ENCODE data around the gene CMIP. TPM values are rescaled to one million over a fixed set of nuclear protein-coding genes. Genes with fewer than 3 reads are reported as not detected.
A peak's percentile ranks its signal among the peaks of the same experiment; 100 is the strongest.

The CMIP gene
- total RNA-seq, 1 experiment from 2014 or later = 63.7 TPM

DNA sequence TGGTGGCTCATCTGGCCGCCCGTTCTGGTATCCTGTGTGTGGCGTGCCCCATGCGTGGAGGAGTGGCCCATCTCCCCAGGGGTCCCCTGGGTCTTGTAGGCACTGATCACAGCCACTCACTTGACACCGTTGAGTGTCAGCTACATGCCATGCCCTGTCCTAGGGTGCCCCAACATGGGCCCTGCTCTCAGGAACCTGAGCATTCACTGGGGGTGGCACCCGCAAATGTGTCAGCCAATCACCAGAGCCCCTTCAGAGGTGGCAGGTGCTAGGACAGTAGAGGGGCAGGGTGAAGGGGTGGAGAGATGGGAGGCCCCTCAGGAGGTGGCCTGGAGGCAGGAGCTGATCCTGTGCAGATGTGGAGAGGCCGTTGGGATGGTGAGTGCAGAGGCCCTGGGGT, 27.8 kb downstream of the CMIP start (continued):
- TF ChIP-seq SP1 (CRISPR knock-in tag; conservative IDR thresholded peaks at IDR 0.05) (no peak), HMGA2 (CRISPR knock-in tag; IDR thresholded peaks at IDR 0.05) (no peak)

GRCh38 chr16:81473066-81473488, 28.5 kb downstream of the CMIP start:
- DNase-seq (ENCODE audit: low spot score) = no peak
- peaks cover 38% of the 10 kb centered on the region for H3K4me1 Mint-ChIP-seq
- ATAC-seq = peak; percentile 42

GRCh38 chr16:81473558-81473957, 28.9 kb downstream of the CMIP start:
- peak overlapping the region; percentile 24 for H3K27ac Mint-ChIP-seq
- H3K9me3 Mint-ChIP-seq = peaks cover 9% of the 10 kb centered on the region; the same call in 1 of the 2 replicates
- ATAC-seq (no peak), DNase-seq (ENCODE audit: low spot score) (no peak)
- H3K4me1 Mint-ChIP-seq = peaks cover 43% of the 10 kb centered on the region
- no peak for TF ChIP-seq CBFB (CRISPR knock-in tag; IDR thresholded peaks at IDR 0.05; ENCODE audit: low read depth)
- TF ChIP-seq STAT6 (CRISPR knock-in tag; conservative IDR thresholded peaks at IDR 0.05; ENCODE audit: low read depth) = no peak
- no peak for TF ChIP-seq MXD4 (CRISPR knock-in tag; IDR thresholded peaks at IDR 0.05; ENCODE audit: borderline replicate concordance)
- TF ChIP-seq FOXP1 (CRISPR knock-in tag; IDR thresholded peaks at IDR 0.05; ENCODE audit: borderline replicate concordance) = no peak
- no peak for TF ChIP-seq ZNF232 (CRISPR knock-in tag; IDR thresholded peaks at IDR 0.05)
- no peak for TF ChIP-seq ZNF416 (CRISPR knock-in tag; IDR thresholded peaks at IDR 0.05)
- no peak for TF ChIP-seq ATF2 (CRISPR knock-in tag; IDR thresholded peaks at IDR 0.05; ENCODE audit: borderline replicate concordance, low read depth)
- no peak for TF ChIP-seq NR1H2 (CRISPR knock-in tag; IDR thresholded peaks at IDR 0.05)
- TF ChIP-seq, protein P1, sequence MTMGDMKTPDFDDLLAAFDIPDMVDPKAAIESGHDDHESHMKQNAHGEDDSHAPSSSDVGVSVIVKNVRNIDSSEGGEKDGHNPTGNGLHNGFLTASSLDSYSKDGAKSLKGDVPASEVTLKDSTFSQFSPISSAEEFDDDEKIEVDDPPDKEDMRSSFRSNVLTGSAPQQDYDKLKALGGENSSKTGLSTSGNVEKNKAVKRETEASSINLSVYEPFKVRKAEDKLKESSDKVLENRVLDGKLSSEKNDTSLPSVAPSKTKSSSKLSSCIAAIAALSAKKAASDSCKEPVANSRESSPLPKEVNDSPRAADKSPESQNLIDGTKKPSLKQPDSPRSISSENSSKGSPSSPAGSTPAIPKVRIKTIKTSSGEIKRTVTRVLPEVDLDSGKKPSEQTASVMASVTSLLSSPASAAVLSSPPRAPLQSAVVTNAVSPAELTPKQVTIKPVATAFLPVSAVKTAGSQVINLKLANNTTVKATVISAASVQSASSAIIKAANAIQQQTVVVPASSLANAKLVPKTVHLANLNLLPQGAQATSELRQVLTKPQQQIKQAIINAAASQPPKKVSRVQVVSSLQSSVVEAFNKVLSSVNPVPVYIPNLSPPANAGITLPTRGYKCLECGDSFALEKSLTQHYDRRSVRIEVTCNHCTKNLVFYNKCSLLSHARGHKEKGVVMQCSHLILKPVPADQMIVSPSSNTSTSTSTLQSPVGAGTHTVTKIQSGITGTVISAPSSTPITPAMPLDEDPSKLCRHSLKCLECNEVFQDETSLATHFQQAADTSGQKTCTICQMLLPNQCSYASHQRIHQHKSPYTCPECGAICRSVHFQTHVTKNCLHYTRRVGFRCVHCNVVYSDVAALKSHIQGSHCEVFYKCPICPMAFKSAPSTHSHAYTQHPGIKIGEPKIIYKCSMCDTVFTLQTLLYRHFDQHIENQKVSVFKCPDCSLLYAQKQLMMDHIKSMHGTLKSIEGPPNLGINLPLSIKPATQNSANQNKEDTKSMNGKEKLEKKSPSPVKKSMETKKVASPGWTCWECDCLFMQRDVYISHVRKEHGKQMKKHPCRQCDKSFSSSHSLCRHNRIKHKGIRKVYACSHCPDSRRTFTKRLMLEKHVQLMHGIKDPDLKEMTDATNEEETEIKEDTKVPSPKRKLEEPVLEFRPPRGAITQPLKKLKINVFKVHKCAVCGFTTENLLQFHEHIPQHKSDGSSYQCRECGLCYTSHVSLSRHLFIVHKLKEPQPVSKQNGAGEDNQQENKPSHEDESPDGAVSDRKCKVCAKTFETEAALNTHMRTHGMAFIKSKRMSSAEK (CRISPR knock-in tag; IDR thresholded peaks at IDR 0.05; ENCODE audit: borderline replicate concordance) = no peak
- TF ChIP-seq NFE2L1 (CRISPR knock-in tag; IDR thresholded peaks at IDR 0.05) = no peak
- TF ChIP-seq GRHL2 (CRISPR knock-in tag; IDR thresholded peaks at IDR 0.05; ENCODE audit: insufficient replicate concordance, severe bottlenecking) = no peak
- no peak for TF ChIP-seq OVOL2 (CRISPR knock-in tag; IDR thresholded peaks at IDR 0.05; ENCODE audit: borderline replicate concordance)
- no peak for TF ChIP-seq TP53 (CRISPR knock-in tag; IDR thresholded peaks at IDR 0.05)
- TF ChIP-seq, protein P2, sequence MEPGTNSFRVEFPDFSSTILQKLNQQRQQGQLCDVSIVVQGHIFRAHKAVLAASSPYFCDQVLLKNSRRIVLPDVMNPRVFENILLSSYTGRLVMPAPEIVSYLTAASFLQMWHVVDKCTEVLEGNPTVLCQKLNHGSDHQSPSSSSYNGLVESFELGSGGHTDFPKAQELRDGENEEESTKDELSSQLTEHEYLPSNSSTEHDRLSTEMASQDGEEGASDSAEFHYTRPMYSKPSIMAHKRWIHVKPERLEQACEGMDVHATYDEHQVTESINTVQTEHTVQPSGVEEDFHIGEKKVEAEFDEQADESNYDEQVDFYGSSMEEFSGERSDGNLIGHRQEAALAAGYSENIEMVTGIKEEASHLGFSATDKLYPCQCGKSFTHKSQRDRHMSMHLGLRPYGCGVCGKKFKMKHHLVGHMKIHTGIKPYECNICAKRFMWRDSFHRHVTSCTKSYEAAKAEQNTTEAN (CRISPR knock-in tag; IDR thresholded peaks at IDR 0.05) = no peak
- TF ChIP-seq ZNF121 (CRISPR knock-in tag; IDR thresholded peaks at IDR 0.05) = no peak
- H3K4me3 Mint-ChIP-seq = no peak overlapping the region
- ChIA-PET POLR2A (interaction anchor here (0.6 to 0.7 kb wide), 3 partner anchors 193 to 476 kb away, joined by 4 to 11 read pairs (median 4); no protein-coding TSS in a partner anchor), CTCF (interaction anchor here (1.1 kb wide), 1 partner anchor 22 kb away, joined by 4 read pairs; no protein-coding TSS in a partner anchor)
- H3K27me3 Mint-ChIP-seq (ENCODE audit: low read depth) = no peaks in the 10 kb centered on the region
- H3K36me3 Mint-ChIP-seq = peaks cover 29% of the 10 kb centered on the region

More at GRCh38 chr16:81473066-81473488, 28.5 kb downstream of the CMIP start:
- Mint-ChIP-seq H3K27me3 (ENCODE audit: low read depth) (no peaks in the 10 kb centered on the region), H3K27ac (peak overlapping the region; percentile 33), H3K9me3 (peaks cover 9% of the 10 kb centered on the region; the same call in 1 of the 2 replicates), H3K4me3 (no peak overlapping the region), H3K36me3 (peaks cover 29% of the 10 kb centered on the region)
- ChIA-PET POLR2A (interaction anchor here (0.6 to 0.7 kb wide), 2 partner anchors 222 to 475 kb away, joined by 4 read pairs; no protein-coding TSS in a partner anchor), CTCF (no interaction called here)
- TF ChIP-seq KAT7 (CRISPR knock-in tag; IDR thresholded peaks at IDR 0.05; ENCODE audit: borderline replicate concordance) = no peak

Data from WTC11 (cell line).